ENCODE results near the gene PEPD.
"Not testable (repeated sequence)": the region's sequence is repeated elsewhere in the genome, so short reads cannot be mapped to it uniquely, and the experiment has no call there.

PEPD gene

DNA sequence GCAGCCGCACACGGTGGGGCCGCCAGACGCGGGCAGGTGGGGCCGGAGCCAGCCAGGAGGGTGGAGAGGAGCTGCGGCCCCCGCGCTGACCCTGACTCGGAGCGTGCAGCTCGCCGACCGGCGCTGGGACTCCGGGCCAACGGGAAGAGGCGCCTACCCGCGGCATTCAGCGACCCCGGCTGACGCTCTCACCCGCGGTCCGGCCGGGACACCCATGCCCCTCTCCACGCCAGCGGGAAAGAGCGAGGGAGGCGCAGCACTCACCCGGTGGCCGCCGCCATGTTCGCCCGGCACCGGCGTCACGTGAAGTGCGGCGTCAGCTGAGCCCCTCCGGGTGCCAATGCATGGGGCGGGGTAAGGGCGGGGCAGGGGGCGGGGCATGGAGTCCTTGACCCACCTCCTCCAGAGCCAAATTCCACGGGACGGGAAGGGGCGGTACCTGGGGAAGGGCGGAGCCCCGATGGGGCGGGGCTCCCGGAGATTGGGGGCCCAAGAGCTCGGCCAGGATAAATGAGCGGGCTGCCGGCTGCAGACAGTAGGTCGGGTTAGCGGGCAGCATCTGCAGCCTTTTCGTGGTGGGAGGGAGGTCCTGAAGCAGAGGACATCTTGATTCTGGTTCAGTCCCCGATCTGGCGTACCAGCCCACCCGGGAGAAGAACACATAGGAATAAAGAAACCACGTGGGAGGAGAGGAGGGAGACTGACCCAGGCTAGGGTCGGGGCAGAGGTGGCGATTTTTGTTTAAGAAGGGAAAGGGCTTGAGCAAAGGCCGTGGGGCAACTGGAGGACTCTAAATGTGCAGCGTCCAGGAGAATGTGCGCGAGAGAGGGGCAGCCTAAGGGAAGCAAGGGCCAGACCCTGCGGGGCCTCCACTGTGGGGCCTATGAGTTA, at the start of gene PEPD:
PEPD (minus strand) TSS at position 312 of the 891 bp plus-strand sequence; CDS start at position 281, 31 bp downstream.
- DNase-seq (ENCODE audit: low spot score in 2 of 2) = peak; percentile 35 to 37
- H3K9me3 Mint-ChIP-seq = no peaks in the 10 kb centered on the region
- peaks cover 26% of the 10 kb centered on the region for H3K4me1 Mint-ChIP-seq
- no peaks in the 10 kb centered on the region for H3K36me3 Mint-ChIP-seq (ENCODE audit: insufficient read depth)
- peak within 1 kb of the TSS; percentile 62 for H3K27ac Mint-ChIP-seq (ENCODE audit: low read depth)
- no peaks in the 10 kb centered on the region for H3K27me3 Mint-ChIP-seq
- H3K4me3 Mint-ChIP-seq = peak within 1 kb of the TSS; percentile 71
- ATAC-seq (replicated peaks; ENCODE audit: extremely low read depth, poor library complexity, severe bottlenecking) = peak; percentile 80

DNA sequence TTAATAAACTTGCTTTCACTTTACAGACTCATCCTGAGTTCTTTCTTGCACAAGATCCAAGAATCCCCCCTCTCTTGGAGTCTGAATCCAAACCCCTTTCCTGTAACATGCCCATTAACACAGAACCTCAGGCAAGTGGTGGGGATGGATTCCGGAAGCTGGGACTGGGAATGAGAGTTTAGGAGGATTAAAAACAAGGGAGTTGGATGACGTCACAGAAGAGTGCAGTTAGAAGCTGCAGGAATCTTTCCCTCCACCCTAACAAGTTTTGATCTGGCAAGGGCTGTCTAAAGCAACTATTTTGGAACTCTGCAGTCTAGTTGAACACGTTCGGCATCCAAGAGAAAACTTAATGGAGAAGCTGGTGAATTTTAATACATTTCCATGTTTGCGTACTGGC, 48.2 kb upstream of the PEPD start:
- ATAC-seq (replicated peaks; ENCODE audit: extremely low read depth, poor library complexity, severe bottlenecking) = no peak
- Mint-ChIP-seq H3K4me3 (no peak overlapping the region), H3K36me3 (ENCODE audit: insufficient read depth) (no peaks in the 10 kb centered on the region), H3K27ac (ENCODE audit: low read depth) (no peak overlapping the region), H3K27me3 (peaks cover 82% of the 10 kb centered on the region), H3K4me1 (no peaks in the 10 kb centered on the region), H3K9me3 (peaks cover 10% of the 10 kb centered on the region)
- DNase-seq (ENCODE audit: low spot score in 2 of 2) = no peak

DNA sequence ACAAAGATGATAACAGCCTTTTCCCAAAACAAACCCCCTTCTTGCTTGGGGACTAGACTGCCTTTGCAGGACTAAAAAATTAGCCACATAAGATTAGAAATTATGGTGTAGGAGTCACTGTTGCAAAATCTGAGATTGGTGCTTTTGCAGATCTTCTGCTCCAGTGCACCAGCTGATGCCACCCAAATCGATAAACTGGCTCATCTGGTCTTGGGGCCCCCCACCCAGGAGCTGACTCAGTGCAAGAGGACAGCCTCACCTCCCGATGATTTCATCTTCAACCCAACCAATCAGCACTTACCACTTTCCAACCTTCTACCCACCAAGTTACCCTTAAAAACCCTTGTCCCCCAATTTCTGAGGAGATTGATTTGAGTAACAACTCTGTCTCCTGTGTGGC, 47.1 kb upstream of the PEPD start:
- Mint-ChIP-seq H3K9me3 (no peaks in the 10 kb centered on the region), H3K4me3 (no peak overlapping the region), H3K4me1 (no peaks in the 10 kb centered on the region), H3K36me3 (ENCODE audit: insufficient read depth) (no peaks in the 10 kb centered on the region), H3K27me3 (peaks cover 76% of the 10 kb centered on the region), H3K27ac (ENCODE audit: low read depth) (no peak overlapping the region)
- no peak for ATAC-seq (replicated peaks; ENCODE audit: extremely low read depth, poor library complexity, severe bottlenecking)
- DNase-seq (ENCODE audit: low spot score in 2 of 2) = no peak

DNA sequence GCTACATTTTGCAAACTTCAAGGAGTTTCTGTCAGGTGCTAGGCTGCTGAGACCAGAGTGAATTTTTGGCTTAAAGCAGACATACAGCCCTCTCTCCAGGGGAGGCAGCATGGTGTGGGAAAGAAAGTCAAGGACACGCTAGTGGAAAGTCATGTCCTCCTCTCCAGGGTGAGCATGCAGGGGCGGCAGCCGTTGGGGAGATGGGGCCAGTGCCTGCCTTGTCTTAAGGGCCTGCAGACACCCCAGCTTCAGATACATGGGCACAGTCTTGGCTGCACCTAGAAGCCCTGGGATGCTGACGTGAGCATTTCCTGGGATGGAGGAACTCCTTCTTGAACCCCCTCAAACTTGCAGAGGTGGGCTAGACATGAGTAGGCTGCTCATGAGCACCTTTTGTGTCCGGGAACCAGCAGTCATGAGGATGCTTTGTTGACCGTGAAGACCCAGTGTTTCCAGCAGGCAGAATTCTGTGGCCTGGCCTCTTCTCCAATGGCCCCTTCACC, 43.3 kb upstream of the PEPD start:
- no peaks in the 10 kb centered on the region for H3K4me1 Mint-ChIP-seq
- H3K27ac Mint-ChIP-seq (ENCODE audit: low read depth) = no peak overlapping the region
- no peak overlapping the region for H3K4me3 Mint-ChIP-seq
- DNase-seq (ENCODE audit: low spot score in 2 of 2) (no peak), ATAC-seq (replicated peaks; ENCODE audit: extremely low read depth, poor library complexity, severe bottlenecking) (no peak)
- peaks cover 52% of the 10 kb centered on the region for H3K27me3 Mint-ChIP-seq
- no peaks in the 10 kb centered on the region for H3K36me3 Mint-ChIP-seq (ENCODE audit: insufficient read depth)
- no peaks in the 10 kb centered on the region for H3K9me3 Mint-ChIP-seq

DNA sequence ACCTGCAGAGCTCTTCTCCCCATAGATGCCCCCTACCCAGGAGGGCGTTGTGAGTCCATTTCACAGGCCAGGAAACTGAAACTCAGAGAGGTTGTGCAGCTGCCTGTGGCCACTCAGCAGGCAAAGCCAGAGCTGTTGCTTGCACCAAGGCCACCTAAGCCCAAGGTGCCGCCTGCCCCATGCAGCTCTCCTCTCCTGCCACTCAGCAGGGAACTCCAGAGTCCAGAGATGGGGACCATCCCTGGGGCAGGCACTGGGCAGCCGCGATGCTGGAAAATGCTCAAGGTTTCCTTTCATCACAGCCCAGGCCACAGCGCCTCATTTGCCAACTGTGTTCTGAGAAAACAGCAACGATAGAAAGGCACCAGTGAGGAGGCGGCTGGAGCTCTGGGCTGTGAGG, 41.0 kb upstream of the PEPD start:
- no peak for DNase-seq (ENCODE audit: low spot score in 2 of 2)
- no peaks in the 10 kb centered on the region for H3K9me3 Mint-ChIP-seq
- ATAC-seq (replicated peaks; ENCODE audit: extremely low read depth, poor library complexity, severe bottlenecking) = no peak
- H3K36me3 Mint-ChIP-seq (ENCODE audit: insufficient read depth) = no peaks in the 10 kb centered on the region
- H3K27ac Mint-ChIP-seq (ENCODE audit: low read depth) = no peak overlapping the region
- no peaks in the 10 kb centered on the region for H3K4me1 Mint-ChIP-seq
- no peak overlapping the region for H3K4me3 Mint-ChIP-seq
- H3K27me3 Mint-ChIP-seq = peaks cover 39% of the 10 kb centered on the region

DNA sequence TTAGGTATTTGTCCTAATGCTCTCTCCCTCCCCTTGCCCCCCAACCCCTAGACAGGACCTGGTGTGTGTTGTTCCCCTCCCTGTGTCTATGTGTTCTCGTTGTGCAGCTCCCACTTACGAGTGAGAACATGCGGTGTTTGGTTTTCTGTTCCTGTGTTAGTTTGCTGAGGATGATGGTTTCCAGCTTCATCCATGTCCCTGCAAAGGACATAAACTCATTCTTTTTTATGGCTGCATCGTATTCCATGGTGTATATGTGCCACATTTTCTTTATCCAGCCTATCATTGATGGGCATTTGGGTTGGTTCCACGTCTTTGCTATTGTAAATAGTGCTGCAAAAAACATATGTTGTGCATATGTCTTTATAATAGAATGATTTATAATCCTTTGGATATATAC, 40.1 kb upstream of the PEPD start:
- H3K9me3 Mint-ChIP-seq; H3K4me3 Mint-ChIP-seq; DNase-seq (ENCODE audit: low spot score in 2 of 2); H3K27ac Mint-ChIP-seq (ENCODE audit: low read depth); H3K36me3 Mint-ChIP-seq (ENCODE audit: insufficient read depth); H3K4me1 Mint-ChIP-seq; ATAC-seq (replicated peaks; ENCODE audit: extremely low read depth, poor library complexity, severe bottlenecking): not testable (repeated sequence)
- peaks cover 29% of the 10 kb centered on the region for H3K27me3 Mint-ChIP-seq

DNA sequence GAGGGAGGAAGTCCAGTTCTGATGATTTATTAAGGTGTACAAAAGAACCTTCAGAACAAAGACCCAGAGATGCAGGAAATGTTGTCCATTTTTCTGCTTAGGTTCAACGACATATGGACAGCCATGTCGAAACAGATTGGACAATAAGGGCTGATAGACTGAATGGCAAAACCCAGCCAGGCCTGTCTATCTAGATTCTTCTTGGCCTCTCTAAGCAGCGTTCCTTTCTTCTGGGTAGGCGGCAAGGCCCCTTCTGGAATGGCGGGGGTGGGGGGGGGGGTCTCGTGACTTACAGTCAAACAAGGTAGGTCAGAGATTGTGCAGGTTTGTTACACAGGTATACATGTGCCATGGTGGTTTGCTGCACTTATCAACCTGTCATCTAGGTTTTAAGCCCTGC, 39.7 kb upstream of the PEPD start:
- Mint-ChIP-seq H3K4me3 (no peak overlapping the region), H3K36me3 (ENCODE audit: insufficient read depth) (no peaks in the 10 kb centered on the region), H3K9me3 (no peaks in the 10 kb centered on the region), H3K27me3 (peaks cover 25% of the 10 kb centered on the region), H3K27ac (ENCODE audit: low read depth) (no peak overlapping the region), H3K4me1 (no peaks in the 10 kb centered on the region)
- ATAC-seq (replicated peaks; ENCODE audit: extremely low read depth, poor library complexity, severe bottlenecking) = no peak
- DNase-seq (ENCODE audit: low spot score in 2 of 2) = no peak

DNA sequence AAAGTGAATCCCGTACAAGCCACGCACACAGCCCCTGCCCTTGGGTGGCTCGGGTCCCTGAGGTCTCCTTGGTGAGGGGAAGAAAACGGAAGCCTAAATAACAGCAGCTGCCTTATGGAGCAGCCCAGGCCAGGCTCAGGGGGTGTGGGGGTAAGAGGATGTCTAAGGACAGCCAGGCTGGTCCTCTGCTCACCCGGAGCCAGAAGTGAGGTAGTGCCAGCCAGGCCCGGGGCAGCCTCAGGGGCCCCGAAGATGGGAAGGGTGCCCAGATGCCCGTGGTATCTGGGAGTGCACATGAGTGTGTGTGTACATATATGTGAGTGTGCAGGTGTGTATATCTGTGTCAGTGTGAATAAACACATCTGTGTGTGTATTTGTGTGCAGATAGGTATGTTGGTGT, 38.4 kb upstream of the PEPD start:
- DNase-seq (ENCODE audit: low spot score in 2 of 2) (no peak), ATAC-seq (replicated peaks; ENCODE audit: extremely low read depth, poor library complexity, severe bottlenecking) (no peak)
- Mint-ChIP-seq H3K27me3 (peaks cover 18% of the 10 kb centered on the region), H3K27ac (ENCODE audit: low read depth) (no peak overlapping the region), H3K9me3 (no peaks in the 10 kb centered on the region), H3K4me3 (no peak overlapping the region), H3K36me3 (ENCODE audit: insufficient read depth) (no peaks in the 10 kb centered on the region), H3K4me1 (no peaks in the 10 kb centered on the region)

DNA sequence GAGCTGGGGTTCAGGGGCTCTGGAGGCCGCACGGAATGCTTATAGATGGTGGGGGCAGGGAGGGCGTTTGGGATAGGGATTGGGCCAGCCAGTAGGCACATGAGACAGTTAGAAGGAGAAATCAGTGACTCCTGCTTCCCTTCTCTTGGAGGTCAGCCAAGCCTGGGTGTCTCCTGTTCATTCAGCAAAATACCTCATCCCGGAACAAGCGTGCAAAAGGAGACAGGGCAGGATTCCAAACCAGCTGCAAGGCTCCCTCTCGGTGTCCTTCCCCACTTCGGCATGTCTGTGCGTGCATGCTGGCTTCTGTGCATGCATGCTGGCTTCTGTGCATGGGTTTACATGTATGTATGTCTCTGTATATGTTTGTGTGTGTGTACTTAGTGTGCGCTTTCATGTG, 37.3 kb upstream of the PEPD start:
- H3K27me3 Mint-ChIP-seq = peaks cover 18% of the 10 kb centered on the region
- H3K36me3 Mint-ChIP-seq (ENCODE audit: insufficient read depth) = no peaks in the 10 kb centered on the region
- H3K27ac Mint-ChIP-seq (ENCODE audit: low read depth) = no peak overlapping the region
- DNase-seq (ENCODE audit: low spot score in 2 of 2) = no peak
- no peaks in the 10 kb centered on the region for H3K9me3 Mint-ChIP-seq
- no peak overlapping the region for H3K4me3 Mint-ChIP-seq
- no peaks in the 10 kb centered on the region for H3K4me1 Mint-ChIP-seq
- ATAC-seq (replicated peaks; ENCODE audit: extremely low read depth, poor library complexity, severe bottlenecking) = no peak

DNA sequence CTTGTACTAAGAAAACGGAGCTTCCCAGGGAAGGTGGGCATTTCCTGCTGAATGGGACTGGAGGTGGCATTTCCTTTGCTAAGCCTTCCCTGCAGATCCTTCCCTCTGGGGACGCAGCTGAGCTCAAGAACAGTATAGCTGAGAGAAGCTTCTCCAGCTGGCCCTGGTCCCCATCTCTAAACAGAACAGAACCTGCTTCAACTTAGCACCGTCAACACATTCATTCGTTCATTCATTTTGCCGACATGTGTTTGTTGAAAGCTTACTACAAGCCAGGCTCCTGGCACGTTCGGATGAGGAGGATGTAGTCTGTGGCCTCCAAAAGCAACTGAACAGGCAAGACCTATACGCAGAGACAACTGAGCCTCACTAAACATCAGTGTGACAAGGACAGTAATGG, 36.6 kb upstream of the PEPD start:
- peaks cover 18% of the 10 kb centered on the region for H3K27me3 Mint-ChIP-seq
- no peaks in the 10 kb centered on the region for H3K36me3 Mint-ChIP-seq (ENCODE audit: insufficient read depth)
- no peak overlapping the region for H3K4me3 Mint-ChIP-seq
- no peaks in the 10 kb centered on the region for H3K4me1 Mint-ChIP-seq
- DNase-seq (ENCODE audit: low spot score in 2 of 2) (no peak), ATAC-seq (replicated peaks; ENCODE audit: extremely low read depth, poor library complexity, severe bottlenecking) (no peak)
- no peaks in the 10 kb centered on the region for H3K9me3 Mint-ChIP-seq
- no peak overlapping the region for H3K27ac Mint-ChIP-seq (ENCODE audit: low read depth)

DNA sequence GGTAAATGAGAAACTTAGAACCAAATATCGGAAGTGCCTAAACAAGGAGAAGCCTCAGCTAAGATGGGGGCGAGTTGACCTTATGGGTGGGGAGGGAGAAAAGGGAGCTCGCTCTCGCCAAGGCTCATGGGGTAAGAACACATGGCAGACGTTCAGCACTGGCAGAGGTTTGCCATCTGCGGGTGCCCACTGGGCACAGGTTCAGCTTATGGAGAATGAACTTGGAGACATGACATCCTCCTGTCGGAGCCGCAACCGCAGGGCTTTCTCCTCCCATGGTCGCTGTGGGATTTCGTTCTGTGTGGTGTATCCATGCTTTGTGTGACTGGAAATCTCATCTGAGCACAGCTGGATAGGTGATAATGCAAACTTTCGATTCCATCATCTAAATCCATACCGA, 36.1 kb upstream of the PEPD start:
- peaks cover 18% of the 10 kb centered on the region for H3K27me3 Mint-ChIP-seq
- H3K9me3 Mint-ChIP-seq = no peaks in the 10 kb centered on the region
- no peaks in the 10 kb centered on the region for H3K4me1 Mint-ChIP-seq
- no peak overlapping the region for H3K4me3 Mint-ChIP-seq
- DNase-seq (ENCODE audit: low spot score in 2 of 2) (no peak), ATAC-seq (replicated peaks; ENCODE audit: extremely low read depth, poor library complexity, severe bottlenecking) (no peak)
- H3K27ac Mint-ChIP-seq (ENCODE audit: low read depth) = no peak overlapping the region
- H3K36me3 Mint-ChIP-seq (ENCODE audit: insufficient read depth) = no peaks in the 10 kb centered on the region

DNA sequence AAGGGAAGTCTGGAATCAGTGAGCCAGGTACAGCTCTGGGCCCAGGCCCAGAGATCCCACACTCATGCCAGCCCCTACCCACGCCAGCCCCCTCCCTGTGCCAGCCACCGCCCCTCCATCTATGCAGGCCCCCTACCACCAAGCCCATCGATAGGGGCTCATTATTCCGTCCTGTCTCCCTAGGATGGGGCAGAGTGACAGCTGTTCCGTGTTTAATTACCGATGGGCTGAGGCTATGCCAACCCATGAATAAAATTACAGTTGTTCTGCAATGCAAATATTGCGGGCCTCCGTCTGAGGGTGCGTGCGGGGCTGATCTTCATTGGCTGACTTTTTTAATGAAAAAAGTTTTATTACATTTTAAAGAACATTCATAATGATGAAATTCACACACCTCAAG, 35.6 kb upstream of the PEPD start:
- Mint-ChIP-seq H3K27ac (ENCODE audit: low read depth) (no peak overlapping the region), H3K27me3 (peaks cover 14% of the 10 kb centered on the region), H3K4me3 (no peak overlapping the region), H3K36me3 (ENCODE audit: insufficient read depth) (no peaks in the 10 kb centered on the region), H3K9me3 (no peaks in the 10 kb centered on the region), H3K4me1 (no peaks in the 10 kb centered on the region)
- ATAC-seq (replicated peaks; ENCODE audit: extremely low read depth, poor library complexity, severe bottlenecking) (no peak), DNase-seq (ENCODE audit: low spot score in 2 of 2) (no peak)

DNA sequence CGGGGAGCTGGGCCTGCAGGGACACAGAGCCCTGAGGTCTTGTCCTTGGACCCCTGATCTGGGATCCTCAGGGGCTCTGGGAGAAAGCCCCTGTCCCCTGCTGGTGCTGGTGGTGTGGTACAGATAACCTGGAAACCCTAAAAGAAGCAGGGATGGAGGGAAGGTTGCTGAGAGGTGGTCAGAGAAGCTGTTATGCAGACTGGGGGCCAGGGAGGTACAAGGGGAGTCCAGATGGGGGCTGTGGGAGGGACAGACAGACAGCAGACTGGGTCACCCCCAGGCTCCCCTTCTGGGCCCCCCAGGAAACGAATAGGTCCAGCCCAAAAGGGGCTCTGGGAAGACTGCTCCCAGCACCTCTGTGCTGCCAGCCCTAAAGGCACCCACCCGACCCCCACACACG, 34.7 kb upstream of the PEPD start:
- H3K4me1 Mint-ChIP-seq = no peaks in the 10 kb centered on the region
- H3K27ac Mint-ChIP-seq (ENCODE audit: low read depth) = no peak overlapping the region
- H3K4me3 Mint-ChIP-seq = no peak overlapping the region
- no peaks in the 10 kb centered on the region for H3K9me3 Mint-ChIP-seq
- ATAC-seq (replicated peaks; ENCODE audit: extremely low read depth, poor library complexity, severe bottlenecking) = no peak
- no peaks in the 10 kb centered on the region for H3K36me3 Mint-ChIP-seq (ENCODE audit: insufficient read depth)
- peaks cover 8% of the 10 kb centered on the region for H3K27me3 Mint-ChIP-seq
- DNase-seq (ENCODE audit: low spot score in 2 of 2) = no peak
